Panc1 (cell line): ENCODE measurements around the gene LRRFIP2.

ENCODE experiments used
- CTCF ChIP-seq: fragments of 450-650 bp; IDR thresholded peaks from 2 replicates; pipeline ENCODE4 v1.5.1; 2017; ENCODE audit warnings: mild to moderate bottlenecking
- POLR2AphosphoS5 ChIP-seq: IDR thresholded peaks from 2 replicates; pipeline ENCODE4 v1.6.1; 2012; ENCODE audit warnings: mild to moderate bottlenecking, low read depth, low read length, moderate library complexity
- SIN3A ChIP-seq: IDR thresholded peaks from 2 replicates; pipeline ENCODE4 v1.6.1; 2012; ENCODE audit warnings: low read depth, mild to moderate bottlenecking, low read length, moderate library complexity, borderline replicate concordance; ENCODE audit not compliant: insufficient read depth
- TCF7L2 ChIP-seq: IDR thresholded peaks from 2 replicates; pipeline ENCODE4 v1.6.1; 2011; ENCODE audit warnings: mild to moderate bottlenecking, low read depth, low read length, inconsistent platforms
- TF ChIP-seq, protein P1 (sequence below), 2 experiments: IDR thresholded peaks; 2 replicates each; pipeline ENCODE4 v1.6.1; 2011 to 2012; ENCODE audit warnings: low read depth in 2 of 2, control low read depth in 1 of 2, low read length in 1 of 2, mild to moderate bottlenecking in 1 of 2, moderate library complexity in 1 of 2; ENCODE audit not compliant: insufficient read depth in 1 of 2

DNA sequence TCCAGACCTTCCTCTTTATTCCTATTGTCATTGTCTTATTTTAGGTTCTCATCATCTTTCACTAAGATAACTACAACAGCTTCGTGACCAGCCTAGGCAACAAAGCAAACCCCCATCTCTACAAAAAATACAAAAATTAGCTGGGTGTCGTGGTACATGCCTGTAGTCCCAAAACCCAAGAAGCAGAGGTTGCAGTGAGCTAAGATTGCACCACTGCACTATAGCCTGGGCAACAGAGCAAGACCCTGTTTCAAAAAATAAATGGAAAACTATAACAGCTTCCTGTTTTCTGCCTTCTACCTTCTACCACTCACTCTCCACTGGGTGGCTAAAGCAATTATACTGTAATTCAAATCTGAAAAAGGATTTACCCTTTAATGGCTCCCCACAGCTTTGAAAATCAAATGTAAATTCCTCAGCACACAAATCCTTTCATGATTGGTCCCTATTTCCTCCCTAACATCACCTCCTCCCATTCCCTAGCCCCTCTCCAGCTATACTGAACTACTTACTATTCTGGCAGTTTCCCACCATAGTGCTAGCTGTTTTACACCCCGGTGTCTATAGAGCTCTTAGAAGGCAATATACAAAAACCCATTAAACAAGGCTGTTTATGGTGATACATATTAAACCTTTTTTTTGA is 33.4 kb downstream of the LRRFIP2 start:
- no peak for TF ChIP-seq CTCF
- no peak for TF ChIP-seq POLR2AphosphoS5
- TF ChIP-seq TCF7L2: no peak
- TF ChIP-seq, protein P1, sequence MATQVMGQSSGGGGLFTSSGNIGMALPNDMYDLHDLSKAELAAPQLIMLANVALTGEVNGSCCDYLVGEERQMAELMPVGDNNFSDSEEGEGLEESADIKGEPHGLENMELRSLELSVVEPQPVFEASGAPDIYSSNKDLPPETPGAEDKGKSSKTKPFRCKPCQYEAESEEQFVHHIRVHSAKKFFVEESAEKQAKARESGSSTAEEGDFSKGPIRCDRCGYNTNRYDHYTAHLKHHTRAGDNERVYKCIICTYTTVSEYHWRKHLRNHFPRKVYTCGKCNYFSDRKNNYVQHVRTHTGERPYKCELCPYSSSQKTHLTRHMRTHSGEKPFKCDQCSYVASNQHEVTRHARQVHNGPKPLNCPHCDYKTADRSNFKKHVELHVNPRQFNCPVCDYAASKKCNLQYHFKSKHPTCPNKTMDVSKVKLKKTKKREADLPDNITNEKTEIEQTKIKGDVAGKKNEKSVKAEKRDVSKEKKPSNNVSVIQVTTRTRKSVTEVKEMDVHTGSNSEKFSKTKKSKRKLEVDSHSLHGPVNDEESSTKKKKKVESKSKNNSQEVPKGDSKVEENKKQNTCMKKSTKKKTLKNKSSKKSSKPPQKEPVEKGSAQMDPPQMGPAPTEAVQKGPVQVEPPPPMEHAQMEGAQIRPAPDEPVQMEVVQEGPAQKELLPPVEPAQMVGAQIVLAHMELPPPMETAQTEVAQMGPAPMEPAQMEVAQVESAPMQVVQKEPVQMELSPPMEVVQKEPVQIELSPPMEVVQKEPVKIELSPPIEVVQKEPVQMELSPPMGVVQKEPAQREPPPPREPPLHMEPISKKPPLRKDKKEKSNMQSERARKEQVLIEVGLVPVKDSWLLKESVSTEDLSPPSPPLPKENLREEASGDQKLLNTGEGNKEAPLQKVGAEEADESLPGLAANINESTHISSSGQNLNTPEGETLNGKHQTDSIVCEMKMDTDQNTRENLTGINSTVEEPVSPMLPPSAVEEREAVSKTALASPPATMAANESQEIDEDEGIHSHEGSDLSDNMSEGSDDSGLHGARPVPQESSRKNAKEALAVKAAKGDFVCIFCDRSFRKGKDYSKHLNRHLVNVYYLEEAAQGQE (IDR thresholded peaks at IDR 0.05; ENCODE audit: insufficient read depth in 1 of 2, low read depth in 2 of 2, low read length in 1 of 2): no peak
- no peak for TF ChIP-seq SIN3A
